ENCODE results near the gene HELZ. TPM values are rescaled to one million over a fixed set of nuclear protein-coding genes. Genes with fewer than 3 reads are reported as not detected.
A peak's percentile ranks its signal among the peaks of the same experiment; 100 is the strongest.

The HELZ gene
- total RNA-seq, 1 donor from 2014 or later, result 53.4 TPM

DNA sequence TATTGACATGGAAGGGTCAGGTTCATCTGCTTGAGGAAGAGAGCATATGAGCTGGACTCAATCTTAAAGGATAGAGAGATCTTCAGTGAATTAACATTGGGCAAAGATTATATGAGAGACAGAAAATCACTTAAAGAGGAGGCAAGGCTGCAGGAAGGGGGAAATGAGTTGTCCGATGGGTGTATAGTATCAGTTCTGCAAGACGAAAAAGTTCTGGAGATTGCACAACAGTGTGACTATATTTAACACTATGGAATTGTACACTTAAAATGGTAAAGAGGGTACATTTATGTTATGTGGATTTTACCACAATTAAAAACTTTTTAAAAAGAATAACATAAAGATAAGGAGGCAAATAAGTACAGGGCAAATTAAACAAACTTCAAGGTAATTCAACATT, 80.7 kb downstream of the HELZ start:
- Histone ChIP-seq H3K27me3 (ENCODE audit: insufficient read depth, low read length) (no peaks in the 10 kb centered on the region), H3K4me3 (ENCODE audit: insufficient read depth, low read depth, low read length) (no peak overlapping the region), H3K9ac (ENCODE audit: low read length) (no peak overlapping the region), H3K36me3 (ENCODE audit: insufficient read depth, low read length) (peaks cover 33% of the 10 kb centered on the region), H3K9me3 (ENCODE audit: insufficient read depth, low read depth, low read length) (no peaks in the 10 kb centered on the region), H3K79me2 (ENCODE audit: insufficient read depth, low read length) (no peaks in the 10 kb centered on the region), H3K4me1 (ENCODE audit: insufficient read depth, low read length) (no peaks in the 10 kb centered on the region), H3K27ac (ENCODE audit: low read depth, low read length) (no peak overlapping the region), H2AFZ (ENCODE audit: low read depth, low read length) (no peak overlapping the region), H3K4me2 (ENCODE audit: low read length) (no peak overlapping the region), H4K20me1 (ENCODE audit: insufficient read depth, low read length) (no peaks in the 10 kb centered on the region)
- Mint-ChIP-seq H3K27me3 (ENCODE audit: low read depth, unreplicated experiment) (no peaks in the 10 kb centered on the region), H3K9me3 (ENCODE audit: unreplicated experiment) (no peaks in the 10 kb centered on the region), H3K4me1 (ENCODE audit: low read depth, unreplicated experiment) (no peaks in the 10 kb centered on the region), H3K27ac (ENCODE audit: unreplicated experiment) (no peak overlapping the region), H3K4me3 (ENCODE audit: unreplicated experiment) (no peak overlapping the region), H3K36me3 (ENCODE audit: low read depth, unreplicated experiment) (peaks cover 4% of the 10 kb centered on the region)
- FAIRE-seq (no peak), DNase-seq (ENCODE audit: low read depth) (no peak)
- TF ChIP-seq, protein P1, sequence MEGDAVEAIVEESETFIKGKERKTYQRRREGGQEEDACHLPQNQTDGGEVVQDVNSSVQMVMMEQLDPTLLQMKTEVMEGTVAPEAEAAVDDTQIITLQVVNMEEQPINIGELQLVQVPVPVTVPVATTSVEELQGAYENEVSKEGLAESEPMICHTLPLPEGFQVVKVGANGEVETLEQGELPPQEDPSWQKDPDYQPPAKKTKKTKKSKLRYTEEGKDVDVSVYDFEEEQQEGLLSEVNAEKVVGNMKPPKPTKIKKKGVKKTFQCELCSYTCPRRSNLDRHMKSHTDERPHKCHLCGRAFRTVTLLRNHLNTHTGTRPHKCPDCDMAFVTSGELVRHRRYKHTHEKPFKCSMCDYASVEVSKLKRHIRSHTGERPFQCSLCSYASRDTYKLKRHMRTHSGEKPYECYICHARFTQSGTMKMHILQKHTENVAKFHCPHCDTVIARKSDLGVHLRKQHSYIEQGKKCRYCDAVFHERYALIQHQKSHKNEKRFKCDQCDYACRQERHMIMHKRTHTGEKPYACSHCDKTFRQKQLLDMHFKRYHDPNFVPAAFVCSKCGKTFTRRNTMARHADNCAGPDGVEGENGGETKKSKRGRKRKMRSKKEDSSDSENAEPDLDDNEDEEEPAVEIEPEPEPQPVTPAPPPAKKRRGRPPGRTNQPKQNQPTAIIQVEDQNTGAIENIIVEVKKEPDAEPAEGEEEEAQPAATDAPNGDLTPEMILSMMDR (IDR thresholded peaks at IDR 0.05; ENCODE audit: insufficient read depth, low read depth, low read length), result no peak
- no peak for TF ChIP-seq EZH2 (IDR thresholded peaks at IDR 0.05; ENCODE audit: insufficient read depth, low read length)

DNA sequence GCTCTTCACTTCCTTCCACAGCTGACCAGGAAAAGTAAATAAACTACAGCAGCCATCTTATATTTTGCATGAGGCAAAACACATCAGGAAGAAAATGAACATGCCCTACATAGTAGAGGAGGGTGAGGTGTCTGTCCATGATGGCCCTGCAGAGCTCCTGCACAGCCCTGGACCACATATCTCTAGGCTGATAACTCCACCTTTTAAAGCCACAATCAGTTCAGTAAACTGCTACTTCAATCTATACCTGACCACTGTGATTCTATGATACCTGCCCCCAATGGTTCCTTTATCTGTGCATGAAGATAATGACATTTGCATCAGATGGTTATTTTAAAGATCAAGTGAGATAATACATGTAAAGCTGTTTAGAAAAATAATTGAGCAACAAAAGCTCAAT, 82.2 kb downstream of the HELZ start:
- Histone ChIP-seq H3K27me3 (ENCODE audit: insufficient read depth, low read length) (no peaks in the 10 kb centered on the region), H4K20me1 (ENCODE audit: insufficient read depth, low read length) (no peaks in the 10 kb centered on the region), H3K27ac (ENCODE audit: low read depth, low read length) (no peak overlapping the region), H3K4me2 (ENCODE audit: low read length) (no peak overlapping the region), H2AFZ (ENCODE audit: low read depth, low read length) (no peak overlapping the region), H3K79me2 (ENCODE audit: insufficient read depth, low read length) (no peaks in the 10 kb centered on the region), H3K4me1 (ENCODE audit: insufficient read depth, low read length) (no peaks in the 10 kb centered on the region), H3K4me3 (ENCODE audit: insufficient read depth, low read depth, low read length) (no peak overlapping the region), H3K36me3 (ENCODE audit: insufficient read depth, low read length) (peaks cover 33% of the 10 kb centered on the region), H3K9ac (ENCODE audit: low read length) (no peak overlapping the region), H3K9me3 (ENCODE audit: insufficient read depth, low read depth, low read length) (no peaks in the 10 kb centered on the region)
- TF ChIP-seq, protein P1 (IDR thresholded peaks at IDR 0.05; ENCODE audit: insufficient read depth, low read depth, low read length), result no peak
- TF ChIP-seq EZH2 (IDR thresholded peaks at IDR 0.05; ENCODE audit: insufficient read depth, low read length), result no peak
- no peak for DNase-seq (ENCODE audit: low read depth)
- H3K27me3 Mint-ChIP-seq (ENCODE audit: low read depth, unreplicated experiment), result no peaks in the 10 kb centered on the region
- H3K4me3 Mint-ChIP-seq (ENCODE audit: unreplicated experiment), result no peak overlapping the region
- H3K9me3 Mint-ChIP-seq (ENCODE audit: unreplicated experiment), result no peaks in the 10 kb centered on the region
- H3K4me1 Mint-ChIP-seq (ENCODE audit: low read depth, unreplicated experiment), result no peaks in the 10 kb centered on the region
- FAIRE-seq, result no peak
- H3K36me3 Mint-ChIP-seq (ENCODE audit: low read depth, unreplicated experiment), result peaks cover 5% of the 10 kb centered on the region
- H3K27ac Mint-ChIP-seq (ENCODE audit: unreplicated experiment), result no peak overlapping the region

DNA sequence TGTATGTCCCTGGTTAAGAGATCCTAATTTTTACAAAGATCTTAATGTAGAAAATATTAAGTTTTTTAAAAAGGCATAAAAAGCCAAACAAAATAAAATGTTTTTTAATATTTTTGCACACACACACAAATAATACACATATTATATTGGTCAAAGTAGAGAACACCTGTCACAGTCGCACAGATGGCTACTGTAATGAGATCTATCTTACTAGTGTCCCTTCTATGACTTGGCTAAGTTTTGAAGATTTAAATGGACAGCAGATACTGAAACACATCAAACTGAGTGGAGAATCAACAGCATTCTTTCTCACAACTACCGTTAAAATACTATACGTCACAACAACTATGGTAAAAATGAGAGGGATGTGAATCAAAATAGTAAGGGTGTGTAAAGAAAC, 83.4 kb downstream of the HELZ start:
- Histone ChIP-seq H3K36me3 (ENCODE audit: insufficient read depth, low read length) (peaks cover 33% of the 10 kb centered on the region), H3K9ac (ENCODE audit: low read length) (no peak overlapping the region), H3K79me2 (ENCODE audit: insufficient read depth, low read length) (no peaks in the 10 kb centered on the region), H3K4me1 (ENCODE audit: insufficient read depth, low read length) (peaks cover under 1% of the 10 kb centered on the region), H3K9me3 (ENCODE audit: insufficient read depth, low read depth, low read length) (no peaks in the 10 kb centered on the region), H2AFZ (ENCODE audit: low read depth, low read length) (no peak overlapping the region), H3K27ac (ENCODE audit: low read depth, low read length) (no peak overlapping the region), H3K27me3 (ENCODE audit: insufficient read depth, low read length) (no peaks in the 10 kb centered on the region), H4K20me1 (ENCODE audit: insufficient read depth, low read length) (no peaks in the 10 kb centered on the region), H3K4me3 (ENCODE audit: insufficient read depth, low read depth, low read length) (no peak overlapping the region), H3K4me2 (ENCODE audit: low read length) (no peak overlapping the region)
- TF ChIP-seq EZH2 (IDR thresholded peaks at IDR 0.05; ENCODE audit: insufficient read depth, low read length), result no peak
- TF ChIP-seq, protein P1 (IDR thresholded peaks at IDR 0.05; ENCODE audit: insufficient read depth, low read depth, low read length), result no peak
- Mint-ChIP-seq H3K9me3 (ENCODE audit: unreplicated experiment) (no peaks in the 10 kb centered on the region), H3K36me3 (ENCODE audit: low read depth, unreplicated experiment) (peaks cover 13% of the 10 kb centered on the region), H3K27ac (ENCODE audit: unreplicated experiment) (no peak overlapping the region), H3K4me1 (ENCODE audit: low read depth, unreplicated experiment) (peaks cover 4% of the 10 kb centered on the region), H3K27me3 (ENCODE audit: low read depth, unreplicated experiment) (no peaks in the 10 kb centered on the region), H3K4me3 (ENCODE audit: unreplicated experiment) (no peak overlapping the region)
- no peak for DNase-seq (ENCODE audit: low read depth)
- peak; percentile 23 for FAIRE-seq
